ENCODE measurements around the gene ADPRH.

GRCh38 chr3:119582178-119582577 is 2.9 kb downstream of the ADPRH start:
- TF ChIP-seq CTCF (conservative IDR thresholded peaks at IDR 0.05) (no peak), EZH2 (IDR thresholded peaks at IDR 0.05; ENCODE audit: low read depth) (no peak)
